ENCODE data around the gene JOSD2.

JOSD2 gene

DNA sequence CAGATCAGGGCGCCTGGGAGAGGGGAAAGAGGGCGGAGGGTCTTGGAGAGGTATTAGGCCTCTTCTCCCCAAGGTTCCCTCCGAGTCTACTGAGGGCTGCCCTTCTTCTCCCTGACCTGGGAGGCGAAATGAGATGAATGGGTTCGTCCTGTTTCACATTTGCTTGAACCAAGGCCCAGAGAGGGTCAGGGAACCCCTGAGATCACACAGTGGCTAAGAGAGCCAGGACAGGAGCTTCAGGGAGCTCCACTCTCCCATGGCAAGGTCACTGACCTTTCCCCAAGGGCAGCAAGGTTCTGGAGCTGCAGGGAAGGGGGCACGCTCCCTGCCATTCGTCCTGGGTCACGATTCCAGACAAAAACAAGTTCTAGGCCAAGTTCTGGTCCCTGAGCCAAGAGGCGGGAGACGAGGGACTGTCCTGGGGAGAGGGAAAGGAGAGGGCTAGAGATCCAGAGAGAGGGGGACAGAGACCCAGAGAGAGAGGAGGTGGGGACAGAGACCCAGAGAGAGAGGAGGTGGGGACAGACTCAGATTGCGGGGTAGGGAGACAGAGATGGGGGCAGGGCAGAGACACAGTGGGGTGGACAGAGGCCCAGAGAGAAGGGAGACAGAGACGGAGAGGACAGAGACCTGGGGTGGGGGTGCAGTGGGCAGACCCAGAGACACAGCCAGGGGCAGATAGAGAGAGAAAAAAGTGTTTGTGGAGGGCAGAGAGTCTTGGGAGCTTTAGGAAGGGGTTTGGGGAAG is 2.2 kb upstream of the JOSD2 start:
- no peak for DNase-seq

GRCh38 chr19:50512112-50512998 is 1.4 kb upstream of the JOSD2 start:
- DNase-seq: no peak

DNA sequence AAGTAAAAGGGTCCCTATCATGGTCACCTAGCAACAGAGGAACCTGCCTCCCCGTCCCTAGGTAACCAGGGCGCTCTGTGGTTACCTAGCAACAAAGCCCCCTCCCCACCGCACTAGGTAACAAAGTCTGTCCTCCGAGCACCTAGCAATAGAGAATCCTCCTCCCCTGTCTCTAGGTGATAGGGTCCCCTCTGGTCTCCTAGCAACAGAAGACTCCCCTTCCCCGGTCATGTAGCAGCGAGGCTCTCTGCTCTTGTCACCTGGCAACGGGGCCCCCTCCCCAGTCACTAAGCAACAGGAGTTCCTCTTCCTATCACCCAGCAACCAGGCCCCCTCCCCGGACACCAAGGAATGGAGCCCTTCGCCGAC is 307 bp downstream of the JOSD2 start:
- no peak for DNase-seq

DNA sequence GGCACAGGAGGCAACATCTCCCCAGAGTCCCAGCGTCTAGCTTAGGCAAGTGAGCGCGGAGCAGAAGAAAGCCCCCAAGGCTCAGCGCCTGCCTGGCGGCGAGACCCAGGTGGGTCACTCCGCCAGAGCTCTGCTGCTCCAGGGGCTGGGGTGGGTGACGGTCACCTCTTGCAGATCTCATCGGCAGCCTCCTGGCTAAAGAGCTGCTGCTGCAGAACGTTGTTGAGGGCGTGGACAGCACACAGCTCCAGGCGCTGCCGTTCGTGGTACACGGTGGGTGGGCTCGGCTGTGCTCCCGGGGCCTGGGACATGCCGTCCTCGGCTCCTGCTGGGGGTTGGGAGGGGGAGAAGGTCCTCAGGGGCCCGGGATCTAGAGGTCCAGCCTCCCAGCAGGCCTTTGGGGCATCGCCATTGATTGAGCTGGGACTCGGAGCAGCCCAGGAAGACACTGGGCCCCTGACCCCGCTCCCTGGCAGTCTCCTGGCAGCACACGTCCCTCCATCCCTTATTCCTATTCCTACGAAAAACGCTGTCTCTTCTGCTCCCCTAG is 795 bp downstream of the JOSD2 start:
- DNase-seq: no peak

DNA sequence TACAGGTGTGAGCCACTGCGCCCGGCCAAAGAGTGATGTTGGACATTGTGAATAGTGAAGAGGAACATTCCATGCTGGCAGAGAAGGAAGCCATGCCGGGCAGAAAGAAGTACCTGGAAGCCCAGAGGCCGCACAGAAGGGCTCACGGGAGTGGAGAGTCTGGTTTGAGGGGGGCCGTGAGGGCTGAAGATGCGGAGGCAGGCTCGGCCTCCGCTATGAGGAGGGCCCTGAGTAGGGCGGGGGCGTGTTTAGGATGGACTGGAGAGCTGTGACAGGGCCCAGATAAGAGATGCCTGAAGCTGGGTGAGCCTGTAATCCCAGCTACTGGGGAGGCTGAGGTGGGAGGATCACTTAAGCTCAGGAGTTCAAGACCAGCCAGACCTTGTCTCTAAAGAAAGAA is 1.6 kb downstream of the JOSD2 start:
- no peak for DNase-seq

DNA sequence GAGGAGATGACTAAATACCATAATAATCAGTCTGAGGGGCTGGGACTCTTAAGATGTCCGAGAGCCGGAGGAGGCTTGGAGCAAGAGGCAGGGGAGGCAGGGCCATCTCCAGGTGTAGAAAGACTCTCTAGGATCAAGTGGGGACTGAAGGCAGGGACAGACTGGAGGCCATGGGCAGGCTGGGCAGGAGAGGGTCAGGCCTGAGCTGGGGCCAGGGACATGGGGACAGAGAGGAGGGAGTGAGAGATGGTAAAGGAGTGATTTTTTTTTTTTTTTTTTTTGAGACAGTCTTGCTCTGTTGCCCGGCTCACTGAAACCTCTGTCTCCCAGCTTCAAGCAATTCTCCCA is 2.2 kb downstream of the JOSD2 start:
- DNase-seq: no peak

GRCh38 chr19:50507376-50507775 is 3.6 kb downstream of the JOSD2 start:
- DNase-seq: no peak

- DNase-seq: no peak
Observed at GRCh38 chr19:50506700-50507099, 4.3 kb downstream of the JOSD2 start.

GRCh38 chr19:50505856-50506611 is 5.0 kb downstream of the JOSD2 start:
- no peak for DNase-seq

DNA sequence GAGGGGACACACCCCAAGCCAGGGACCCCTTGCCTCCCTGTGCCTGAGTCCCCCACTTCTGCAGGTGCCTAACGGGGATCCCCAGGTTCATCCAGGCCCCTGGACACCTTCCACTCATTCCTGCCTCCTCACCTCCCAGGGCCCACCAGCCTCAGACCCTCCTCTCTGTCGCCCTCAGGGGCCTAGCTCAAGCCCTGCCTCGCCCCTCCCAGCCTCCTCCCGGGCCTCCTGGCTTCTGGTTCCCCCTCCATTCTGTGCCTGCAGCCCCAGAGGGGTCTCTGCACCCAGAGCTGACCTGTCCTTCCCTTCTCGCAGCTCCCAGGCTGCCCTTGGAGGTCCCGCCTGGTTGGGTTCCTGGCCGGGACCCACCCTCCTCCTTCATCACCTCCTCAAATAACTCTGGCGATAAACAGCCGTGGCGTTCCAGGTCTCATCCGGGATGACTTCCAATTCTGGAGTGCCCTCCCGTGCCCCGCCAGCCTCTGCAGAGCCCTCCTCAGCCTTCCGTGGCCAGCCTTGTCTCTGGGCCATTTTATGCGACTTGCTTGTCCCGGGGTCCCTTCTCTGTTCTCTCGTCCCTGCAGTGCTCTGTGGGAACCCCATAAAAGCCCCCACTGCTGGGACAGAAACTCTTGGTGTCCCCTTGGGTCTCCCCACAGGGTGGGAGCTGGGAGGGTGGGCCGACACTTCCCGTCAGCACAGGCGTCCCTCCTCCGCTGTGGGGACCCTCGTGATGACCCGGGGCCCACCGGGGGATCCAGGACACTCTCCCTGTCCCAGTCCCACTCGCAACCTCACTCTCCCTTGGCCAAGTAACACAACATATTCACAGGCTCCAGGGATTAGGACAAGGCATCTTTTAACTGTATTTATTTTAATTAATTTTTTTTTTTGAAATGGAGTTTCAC is 9.2 kb downstream of the JOSD2 start:
- DNase-seq: no peak

DNA sequence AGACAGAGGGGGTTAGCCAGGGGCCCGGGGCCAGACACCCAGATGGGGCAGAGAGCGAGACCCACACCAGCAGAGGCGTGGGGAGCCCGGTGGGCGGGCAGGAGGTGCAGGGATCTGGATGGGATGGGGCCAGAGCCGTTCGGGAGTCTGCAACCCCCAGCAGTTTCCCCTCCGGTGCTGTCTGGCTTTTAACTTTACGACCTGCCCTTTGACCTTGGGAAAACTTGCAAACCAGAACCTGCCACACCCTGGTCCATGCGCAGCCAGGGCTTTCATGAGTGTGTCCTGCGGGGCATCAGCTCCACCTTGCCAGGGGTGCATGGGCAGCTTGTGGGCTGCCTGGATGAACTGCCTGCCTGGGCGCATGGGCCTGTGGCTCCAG is 9.8 kb downstream of the JOSD2 start:
- DNase-seq: no peak

DNA sequence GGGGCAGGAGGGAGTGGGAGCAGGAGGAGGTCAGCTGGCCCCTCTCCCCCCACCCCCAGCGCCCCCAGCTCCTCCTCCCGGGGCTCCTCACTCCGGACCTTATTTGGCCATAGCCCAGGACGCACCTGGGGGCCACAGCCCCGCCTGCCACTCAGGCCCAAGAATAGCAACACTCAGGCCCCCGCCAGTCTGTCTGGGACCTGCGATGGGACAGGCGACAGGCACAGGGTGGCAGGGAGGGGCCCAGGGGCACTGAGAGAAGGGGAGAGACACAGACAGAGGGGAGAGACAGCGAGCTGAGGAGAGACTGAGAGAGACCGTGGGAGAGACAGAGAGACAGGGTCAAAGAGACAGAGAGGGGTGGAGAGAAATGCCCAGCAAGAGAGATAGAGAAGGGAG is 10.2 kb downstream of the JOSD2 start:
- DNase-seq: no peak

- DNase-seq: no peak
Observed at GRCh38 chr19:50500060-50500752, 10.8 kb downstream of the JOSD2 start.

- DNase-seq: no peak
Observed at GRCh38 chr19:50498219-50499056, 12.6 kb downstream of the JOSD2 start.

- no peak for DNase-seq
Observed at GRCh38 chr19:50497022-50497405, 14.0 kb downstream of the JOSD2 start.

DNA sequence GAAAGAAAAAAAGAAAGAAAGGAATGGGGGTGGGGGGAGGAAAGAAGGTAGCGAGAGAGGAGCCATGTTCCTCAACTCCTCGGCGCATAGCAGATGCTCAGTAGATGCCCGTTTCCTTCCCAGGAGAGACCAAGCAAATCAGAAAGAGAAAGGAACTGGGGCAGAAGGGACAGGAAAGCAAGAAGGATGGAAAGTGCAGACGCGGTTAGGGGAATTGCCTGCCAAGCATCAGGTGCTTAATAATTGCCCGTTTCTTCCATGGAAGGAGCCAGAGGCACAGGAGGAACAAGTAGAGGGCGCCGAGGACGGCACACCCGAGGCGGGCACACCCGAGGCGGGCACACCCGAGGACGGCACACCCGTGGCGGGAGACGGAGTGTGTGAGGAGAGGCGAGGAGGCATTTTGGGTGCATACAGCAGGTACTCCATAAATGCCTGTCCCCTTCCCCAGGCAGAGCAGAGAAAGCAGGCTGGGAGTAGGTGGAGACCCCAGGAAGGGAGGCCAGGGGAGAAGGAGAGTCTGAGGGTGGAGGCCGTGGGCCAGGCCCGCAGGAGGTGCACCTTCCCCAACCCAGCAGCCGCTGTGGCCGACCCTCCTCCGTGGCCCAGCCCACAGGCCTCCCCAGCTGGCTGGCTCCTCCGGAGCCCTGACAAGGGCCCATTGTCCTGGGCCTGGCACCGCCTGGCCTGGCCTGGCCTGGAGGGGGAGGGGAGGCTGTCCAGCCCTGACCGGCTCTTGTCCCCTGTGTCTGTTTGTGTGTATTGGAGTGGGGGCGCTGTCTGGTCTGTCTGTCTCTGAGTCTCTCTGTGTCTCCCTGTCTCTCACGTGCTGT is 14.6 kb downstream of the JOSD2 start:
- DNase-seq: no peak

DNA sequence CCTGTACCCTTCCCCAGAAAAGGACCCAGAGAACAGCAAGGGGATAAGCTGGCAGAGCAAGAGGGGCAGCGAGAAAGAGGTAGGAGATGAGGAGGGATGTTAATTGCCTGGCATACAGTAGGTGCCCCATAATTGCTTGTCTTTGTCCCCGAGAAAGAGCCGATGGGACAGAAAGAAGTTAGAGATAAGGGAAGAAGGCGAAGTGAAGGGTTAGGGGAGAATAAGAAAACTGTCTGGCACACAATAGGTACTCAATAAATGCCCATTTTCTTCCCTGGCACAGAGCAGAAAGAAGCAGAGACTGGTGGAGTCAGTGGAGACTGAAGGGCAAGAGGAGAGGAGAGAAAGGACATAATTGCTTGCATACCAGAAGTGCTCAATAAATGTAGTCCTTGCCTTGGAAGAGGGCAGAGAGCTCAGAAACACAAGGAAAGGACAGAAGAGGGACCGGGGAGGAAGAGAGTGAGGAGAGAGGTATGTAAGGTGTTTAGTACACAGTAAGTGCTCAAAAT is 15.9 kb downstream of the JOSD2 start:
- DNase-seq: no peak

DNA sequence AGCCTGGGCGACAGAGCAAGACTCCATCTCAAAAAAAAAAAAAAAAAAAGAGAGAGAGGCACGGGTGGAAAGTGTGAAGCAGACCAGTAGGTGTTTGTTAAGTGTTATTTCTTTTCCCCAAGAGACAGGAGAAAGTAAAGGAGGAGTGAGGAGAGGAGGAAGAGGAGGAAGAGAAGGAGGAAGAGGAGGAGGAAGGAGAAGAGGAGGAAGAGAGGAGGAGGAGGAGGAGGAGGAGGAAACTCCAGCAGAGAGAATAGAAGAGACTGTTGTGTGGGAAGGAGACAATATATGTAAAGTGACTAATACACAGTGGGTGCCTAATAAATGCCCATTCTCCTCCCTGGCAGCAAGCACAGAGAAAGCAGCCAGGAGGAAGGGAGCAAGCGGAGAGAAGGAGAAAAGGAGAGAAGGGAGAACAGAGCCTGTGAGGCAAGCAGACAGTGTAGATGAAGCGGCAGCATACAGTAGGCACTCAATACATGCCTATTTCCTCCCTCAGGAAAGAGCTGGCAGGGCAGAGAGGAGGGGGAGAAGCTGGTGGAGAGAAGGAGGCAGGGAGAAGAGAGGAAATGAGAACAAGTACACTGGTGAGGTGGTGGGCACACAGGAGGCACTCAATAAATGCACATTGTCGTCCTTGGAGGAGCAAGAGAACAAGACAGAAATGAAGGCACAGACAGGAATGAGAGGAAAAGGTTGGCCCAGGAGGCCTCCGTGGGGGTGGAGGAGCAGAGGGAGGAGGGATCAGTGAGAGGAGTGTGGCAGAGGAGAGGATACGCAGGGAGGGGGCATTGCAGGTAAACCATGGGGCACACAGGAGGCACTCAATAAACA is 16.6 kb downstream of the JOSD2 start:
- no peak for DNase-seq

DNA sequence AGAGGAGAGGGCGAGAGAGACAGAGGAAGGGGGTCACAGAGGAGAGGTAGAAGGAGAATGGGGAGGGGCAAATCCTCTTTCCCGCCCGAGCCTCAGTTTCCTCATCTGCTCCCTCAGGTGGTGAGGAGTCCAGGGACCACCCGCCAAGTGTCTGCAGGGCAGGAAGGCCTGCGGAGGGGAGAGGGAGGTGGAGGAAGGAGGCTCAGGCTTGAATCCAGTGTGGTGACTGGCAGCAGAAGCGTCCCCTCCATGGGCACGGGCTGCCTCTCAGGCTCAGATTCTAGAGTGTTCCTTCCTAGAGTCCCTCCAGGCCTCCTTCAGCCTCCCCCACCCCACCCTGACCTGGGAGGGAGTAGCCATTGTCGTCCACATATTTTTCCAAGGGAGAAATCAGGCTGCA is 17.8 kb downstream of the JOSD2 start:
- no peak for DNase-seq

Measured in T1000 (cell line).